OCI-LY3 (cell line): ENCODE data around the gene USHBP1.

Experiments used
- EZH2phosphoT487 ChIP-seq: fragments of 200-600 bp; shearing (Covaris generic); IDR thresholded peaks from 2 replicates; pipeline ENCODE4 v1.6.1; 2018; ENCODE audit warnings: antibody characterized with exemption, mixed run types, low read depth
- TF ChIP-seq, protein P1 (sequence below): fragments of 200-600, 300-600 bp; sonication (generic); IDR thresholded peaks from 2 replicates; pipeline ENCODE4 v1.5.1; 2014; ENCODE audit warnings: antibody characterized with exemption, low read length, low read depth

GRCh38 chr19:17256130-17256529 lies 8.4 kb downstream of the USHBP1 start:
- TF ChIP-seq, protein P1, sequence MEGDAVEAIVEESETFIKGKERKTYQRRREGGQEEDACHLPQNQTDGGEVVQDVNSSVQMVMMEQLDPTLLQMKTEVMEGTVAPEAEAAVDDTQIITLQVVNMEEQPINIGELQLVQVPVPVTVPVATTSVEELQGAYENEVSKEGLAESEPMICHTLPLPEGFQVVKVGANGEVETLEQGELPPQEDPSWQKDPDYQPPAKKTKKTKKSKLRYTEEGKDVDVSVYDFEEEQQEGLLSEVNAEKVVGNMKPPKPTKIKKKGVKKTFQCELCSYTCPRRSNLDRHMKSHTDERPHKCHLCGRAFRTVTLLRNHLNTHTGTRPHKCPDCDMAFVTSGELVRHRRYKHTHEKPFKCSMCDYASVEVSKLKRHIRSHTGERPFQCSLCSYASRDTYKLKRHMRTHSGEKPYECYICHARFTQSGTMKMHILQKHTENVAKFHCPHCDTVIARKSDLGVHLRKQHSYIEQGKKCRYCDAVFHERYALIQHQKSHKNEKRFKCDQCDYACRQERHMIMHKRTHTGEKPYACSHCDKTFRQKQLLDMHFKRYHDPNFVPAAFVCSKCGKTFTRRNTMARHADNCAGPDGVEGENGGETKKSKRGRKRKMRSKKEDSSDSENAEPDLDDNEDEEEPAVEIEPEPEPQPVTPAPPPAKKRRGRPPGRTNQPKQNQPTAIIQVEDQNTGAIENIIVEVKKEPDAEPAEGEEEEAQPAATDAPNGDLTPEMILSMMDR: no peak
- no peak for TF ChIP-seq EZH2phosphoT487
